GM23338 (cell line): ENCODE data around the gene ADIPOQ. TPM values are rescaled to one million over a fixed set of nuclear protein-coding genes. Genes with fewer than 3 reads are reported as not detected.

Experiments
- ATAC-seq: fragments of 200-7000 bp; cut with Tn5 transposase; 3 replicates; pipeline ENCODE4 v1.9.1; 2020
- DNase-seq: peaks from one replicate; pipeline ENCODE4 v3.0.0-alpha.2; 2015; ENCODE audit warnings: low spot score
- H2AFZ ChIP-seq: fragments of 200-600 bp; sonication (generic); 2 replicates; pipeline ENCODE4 v1.8.0; 2016; ENCODE audit warnings: antibody characterized with exemption, mild to moderate bottlenecking, moderate library complexity
- H3F3A ChIP-seq: fragments of 200-600 bp; sonication (generic); replicated peaks from 2 replicates; pipeline ENCODE4 v1.8.0; 2017; ENCODE audit warnings: antibody characterized with exemption, mixed run types, low read depth
- H3K27ac ChIP-seq: fragments of 200-600 bp; sonication (generic); 2 replicates; pipeline ENCODE4 v1.6.1; 2016; ENCODE audit warnings: low read depth
- H3K27me3 ChIP-seq: fragments of 200-600 bp; sonication (generic); 2 replicates; pipeline ENCODE4 v1.8.0; 2016; ENCODE audit warnings: mild to moderate bottlenecking, mixed run types, moderate library complexity; ENCODE audit not compliant: insufficient read depth
- H3K36me3 ChIP-seq: fragments of 200-600 bp; sonication (generic); 2 replicates; pipeline ENCODE4 v1.8.0; 2016; ENCODE audit warnings: mild to moderate bottlenecking; ENCODE audit not compliant: insufficient read depth
- H3K4me1 ChIP-seq: fragments of 200-600 bp; sonication (generic); 2 replicates; pipeline ENCODE4 v1.8.0; 2016; ENCODE audit warnings: mild to moderate bottlenecking, moderate library complexity; ENCODE audit not compliant: insufficient read depth
- H3K4me2 ChIP-seq: fragments of 200-600 bp; sonication (generic); 2 replicates; pipeline ENCODE4 v1.7.1; 2017; ENCODE audit warnings: mixed run types
- H3K4me3 ChIP-seq: fragments of 200-600 bp; sonication (generic); 2 replicates; pipeline ENCODE4 v1.6.1; 2016; ENCODE audit warnings: mixed run types
- H3K79me2 ChIP-seq: fragments of 200-600 bp; sonication (generic); replicated peaks from 2 replicates; pipeline ENCODE4 v1.8.0; 2017; ENCODE audit warnings: mild to moderate bottlenecking; ENCODE audit not compliant: insufficient read depth
- H3K9me2 ChIP-seq: fragments of 200-600 bp; sonication (generic); 2 replicates; pipeline ENCODE4 v1.8.0; 2017; ENCODE audit not compliant: insufficient read depth
- H4K20me1 ChIP-seq: fragments of 200-600 bp; sonication (generic); replicated peaks from 2 replicates; pipeline ENCODE4 v1.8.0; 2017; ENCODE audit warnings: mild to moderate bottlenecking; ENCODE audit not compliant: insufficient read depth
- H3K27ac Mint-ChIP-seq: 2 replicates; pipeline ENCODE4 v1.8.0; 2020; ENCODE audit warnings: inconsistent platforms, mild to moderate bottlenecking, moderate library complexity, mixed read lengths
- H3K27me3 Mint-ChIP-seq: 3 replicates; pipeline ENCODE4 v1.8.0; 2022; ENCODE audit warnings: low read depth, mild to moderate bottlenecking, moderate library complexity, mixed read lengths, inconsistent platforms; ENCODE audit not compliant: insufficient read depth, poor library complexity
- H3K36me3 Mint-ChIP-seq: 3 replicates; pipeline ENCODE4 v1.8.0; 2021; ENCODE audit warnings: low read depth, mild to moderate bottlenecking, inconsistent platforms, moderate library complexity, mixed read lengths
- H3K4me1 Mint-ChIP-seq: 3 replicates; pipeline ENCODE4 v1.8.0; 2020; ENCODE audit warnings: mild to moderate bottlenecking, inconsistent platforms, mixed read lengths
- H3K4me3 Mint-ChIP-seq: 3 replicates; pipeline ENCODE4 v1.8.0; 2021; ENCODE audit warnings: moderate library complexity, mild to moderate bottlenecking, inconsistent platforms, mixed read lengths
- H3K9me3 Mint-ChIP-seq: 3 replicates; pipeline ENCODE4 v1.8.0; 2020; ENCODE audit warnings: moderate library complexity, mild to moderate bottlenecking, inconsistent platforms, mixed read lengths
- CREB1 ChIP-seq: fragments of 250-450 bp; sonication (Bioruptor Pico); IDR thresholded peaks from 2 replicates; pipeline ENCODE4 v1.5.0; 2020; ENCODE audit warnings: low read depth, mild to moderate bottlenecking, moderate library complexity
- EZH2 ChIP-seq: fragments of 200-600 bp; sonication (generic); IDR thresholded peaks from one replicate; pipeline ENCODE4 v1.8.0; 2017; ENCODE audit warnings: antibody characterized with exemption, mild to moderate bottlenecking, low read depth; ENCODE audit not compliant: unreplicated experiment
- EZH2phosphoT487 ChIP-seq: fragments of 200-600 bp; sonication (generic); IDR thresholded peaks from one replicate; pipeline ENCODE4 v1.8.1; 2018; ENCODE audit warnings: antibody characterized with exemption; ENCODE audit not compliant: unreplicated experiment
- JUNB ChIP-seq: IDR thresholded peaks from one replicate; pipeline ENCODE4 v1.6.1; 2016; ENCODE audit warnings: antibody characterized with exemption; ENCODE audit not compliant: unreplicated experiment
- NANOG ChIP-seq: IDR thresholded peaks from 2 replicates; pipeline ENCODE4 v1.6.1; 2016; ENCODE audit warnings: antibody characterized with exemption, borderline replicate concordance
- POLR2AphosphoS5 ChIP-seq: IDR thresholded peaks from 2 replicates; pipeline ENCODE4 v1.6.1; 2016; ENCODE audit warnings: antibody characterized with exemption, low read depth
- ZNF114 ChIP-seq: fragments of 250-450 bp; sonication (Bioruptor Pico); IDR thresholded peaks from 2 replicates; pipeline ENCODE4 v1.5.0; 2020; ENCODE audit warnings: mild to moderate bottlenecking, moderate library complexity
- ZNF331 ChIP-seq: fragments of 250-450 bp; sonication (Bioruptor Pico); IDR thresholded peaks from 2 replicates; pipeline ENCODE4 v1.5.0; 2020; ENCODE audit warnings: low read depth, mild to moderate bottlenecking, moderate library complexity
- polyA plus RNA-seq: library from polyadenylated mRNA; unstranded; fragments of >200 nt; fragmentation: Nextera tagmentation; extraction: Ambion mirVana; gene quantifications from 2 replicates; pipeline ENCODE4 v1.2.1, GENCODE V29; 2016
- total RNA-seq: library from RNA; depleted of rRNA; stranded (reverse); fragments of >200 nt; shearing (Covaris generic); gene quantifications from 2 replicates; pipeline ENCODE4 v1.2.3, GENCODE V29; 2014
- TF ChIP-seq, protein P1 (sequence below): fragments of 250-450 bp; sonication (Bioruptor Pico); IDR thresholded peaks from 2 replicates; pipeline ENCODE4 v1.5.0; 2020; ENCODE audit warnings: mild to moderate bottlenecking, moderate library complexity
- TF ChIP-seq, protein P2 (sequence below): IDR thresholded peaks from 2 replicates; pipeline ENCODE4 v1.6.1; 2016; ENCODE audit warnings: antibody characterized with exemption
- TF ChIP-seq, protein P3 (sequence below), 2 experiments: fragments of 200-600 bp in 1 of 2; sonication (generic) in 1 of 2; conservative IDR thresholded peaks; 2 replicates each; pipeline versions ENCODE4 v1.5.1 to v1.6.1; 2016 to 2017; ENCODE audit warnings: antibody characterized with exemption in 2 of 2, low read depth in 2 of 2, mild to moderate bottlenecking in 2 of 2, moderate library complexity in 1 of 2
- TF ChIP-seq, protein P4 (sequence below): IDR thresholded peaks from one replicate; pipeline ENCODE4 v1.6.1; 2018; ENCODE audit warnings: antibody characterized with exemption; ENCODE audit not compliant: unreplicated experiment

Gene ADIPOQ
- total and polyA plus RNA-seq, 2 experiments from 2014 or later, result not detected

DNA sequence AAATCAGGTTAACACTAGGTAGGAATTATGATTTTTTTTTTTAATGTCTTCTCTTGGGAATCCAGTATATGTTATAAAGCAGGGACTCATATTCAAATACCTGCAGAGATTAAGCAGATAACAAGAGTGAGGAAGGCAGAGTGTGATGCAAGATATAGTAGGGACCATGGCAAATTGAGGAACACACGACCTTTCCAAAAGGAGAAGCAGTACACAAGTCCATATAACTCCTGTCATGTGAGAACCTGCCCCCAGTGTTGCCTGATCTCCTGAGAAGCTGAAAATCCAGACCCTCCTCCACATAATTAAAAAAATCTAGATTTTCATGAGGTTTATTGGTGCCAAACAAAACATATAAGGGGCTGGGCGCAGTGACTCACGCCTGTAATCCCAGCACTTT is 39.8 kb upstream of the ADIPOQ start:
- Histone ChIP-seq H3K4me2 (no peak overlapping the region), H3K4me3 (no peak overlapping the region), H4K20me1 (peaks cover 13% of the 10 kb centered on the region), H2AFZ (no peak overlapping the region), H3K27me3 (no peaks in the 10 kb centered on the region), H3K36me3 (peaks cover 62% of the 10 kb centered on the region), H3K4me1 (peaks cover 14% of the 10 kb centered on the region; the same call in 1 of the 2 replicates), H3K79me2 (peaks cover 36% of the 10 kb centered on the region), H3K27ac (no peak overlapping the region), H3K9me2 (no peaks in the 10 kb centered on the region), H3F3A (peaks cover 15% of the 10 kb centered on the region)
- TF ChIP-seq ZNF114 (CRISPR knock-in tag) (no peak), POLR2AphosphoS5 (no peak), CREB1 (CRISPR knock-in tag) (no peak), JUNB (no peak), ZNF331 (CRISPR knock-in tag) (no peak), EZH2phosphoT487 (no peak), EZH2 (no peak), NANOG (no peak)
- TF ChIP-seq, protein P1, sequence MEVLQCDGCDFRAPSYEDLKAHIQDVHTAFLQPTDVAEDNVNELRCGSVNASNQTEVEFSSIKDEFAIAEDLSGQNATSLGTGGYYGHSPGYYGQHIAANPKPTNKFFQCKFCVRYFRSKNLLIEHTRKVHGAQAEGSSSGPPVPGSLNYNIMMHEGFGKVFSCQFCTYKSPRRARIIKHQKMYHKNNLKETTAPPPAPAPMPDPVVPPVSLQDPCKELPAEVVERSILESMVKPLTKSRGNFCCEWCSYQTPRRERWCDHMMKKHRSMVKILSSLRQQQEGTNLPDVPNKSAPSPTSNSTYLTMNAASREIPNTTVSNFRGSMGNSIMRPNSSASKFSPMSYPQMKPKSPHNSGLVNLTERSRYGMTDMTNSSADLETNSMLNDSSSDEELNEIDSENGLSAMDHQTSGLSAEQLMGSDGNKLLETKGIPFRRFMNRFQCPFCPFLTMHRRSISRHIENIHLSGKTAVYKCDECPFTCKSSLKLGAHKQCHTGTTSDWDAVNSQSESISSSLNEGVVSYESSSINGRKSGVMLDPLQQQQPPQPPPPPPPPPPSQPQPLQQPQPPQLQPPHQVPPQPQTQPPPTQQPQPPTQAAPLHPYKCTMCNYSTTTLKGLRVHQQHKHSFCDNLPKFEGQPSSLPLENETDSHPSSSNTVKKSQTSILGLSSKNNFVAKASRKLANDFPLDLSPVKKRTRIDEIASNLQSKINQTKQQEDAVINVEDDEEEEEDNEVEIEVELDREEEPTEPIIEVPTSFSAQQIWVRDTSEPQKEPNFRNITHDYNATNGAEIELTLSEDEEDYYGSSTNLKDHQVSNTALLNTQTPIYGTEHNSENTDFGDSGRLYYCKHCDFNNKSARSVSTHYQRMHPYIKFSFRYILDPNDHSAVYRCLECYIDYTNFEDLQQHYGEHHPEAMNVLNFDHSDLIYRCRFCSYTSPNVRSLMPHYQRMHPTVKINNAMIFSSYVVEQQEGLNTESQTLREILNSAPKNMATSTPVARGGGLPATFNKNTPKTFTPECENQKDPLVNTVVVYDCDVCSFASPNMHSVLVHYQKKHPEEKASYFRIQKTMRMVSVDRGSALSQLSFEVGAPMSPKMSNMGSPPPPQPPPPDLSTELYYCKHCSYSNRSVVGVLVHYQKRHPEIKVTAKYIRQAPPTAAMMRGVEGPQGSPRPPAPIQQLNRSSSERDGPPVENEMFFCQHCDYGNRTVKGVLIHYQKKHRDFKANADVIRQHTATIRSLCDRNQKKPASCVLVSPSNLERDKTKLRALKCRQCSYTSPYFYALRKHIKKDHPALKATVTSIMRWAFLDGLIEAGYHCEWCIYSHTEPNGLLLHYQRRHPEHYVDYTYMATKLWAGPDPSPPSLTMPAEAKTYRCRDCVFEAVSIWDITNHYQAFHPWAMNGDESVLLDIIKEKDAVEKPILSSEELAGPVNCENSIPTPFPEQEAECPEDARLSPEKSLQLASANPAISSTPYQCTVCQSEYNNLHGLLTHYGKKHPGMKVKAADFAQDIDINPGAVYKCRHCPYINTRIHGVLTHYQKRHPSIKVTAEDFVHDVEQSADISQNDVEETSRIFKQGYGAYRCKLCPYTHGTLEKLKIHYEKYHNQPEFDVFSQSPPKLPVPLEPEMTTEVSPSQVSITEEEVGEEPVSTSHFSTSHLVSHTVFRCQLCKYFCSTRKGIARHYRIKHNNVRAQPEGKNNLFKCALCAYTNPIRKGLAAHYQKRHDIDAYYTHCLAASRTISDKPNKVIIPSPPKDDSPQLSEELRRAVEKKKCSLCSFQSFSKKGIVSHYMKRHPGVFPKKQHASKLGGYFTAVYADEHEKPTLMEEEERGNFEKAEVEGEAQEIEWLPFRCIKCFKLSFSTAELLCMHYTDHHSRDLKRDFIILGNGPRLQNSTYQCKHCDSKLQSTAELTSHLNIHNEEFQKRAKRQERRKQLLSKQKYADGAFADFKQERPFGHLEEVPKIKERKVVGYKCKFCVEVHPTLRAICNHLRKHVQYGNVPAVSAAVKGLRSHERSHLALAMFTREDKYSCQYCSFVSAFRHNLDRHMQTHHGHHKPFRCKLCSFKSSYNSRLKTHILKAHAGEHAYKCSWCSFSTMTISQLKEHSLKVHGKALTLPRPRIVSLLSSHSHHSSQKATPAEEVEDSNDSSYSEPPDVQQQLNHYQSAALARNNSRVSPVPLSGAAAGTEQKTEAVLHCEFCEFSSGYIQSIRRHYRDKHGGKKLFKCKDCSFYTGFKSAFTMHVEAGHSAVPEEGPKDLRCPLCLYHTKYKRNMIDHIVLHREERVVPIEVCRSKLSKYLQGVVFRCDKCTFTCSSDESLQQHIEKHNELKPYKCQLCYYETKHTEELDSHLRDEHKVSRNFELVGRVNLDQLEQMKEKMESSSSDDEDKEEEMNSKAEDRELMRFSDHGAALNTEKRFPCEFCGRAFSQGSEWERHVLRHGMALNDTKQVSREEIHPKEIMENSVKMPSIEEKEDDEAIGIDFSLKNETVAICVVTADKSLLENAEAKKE, result no peak
- TF ChIP-seq, protein P2, sequence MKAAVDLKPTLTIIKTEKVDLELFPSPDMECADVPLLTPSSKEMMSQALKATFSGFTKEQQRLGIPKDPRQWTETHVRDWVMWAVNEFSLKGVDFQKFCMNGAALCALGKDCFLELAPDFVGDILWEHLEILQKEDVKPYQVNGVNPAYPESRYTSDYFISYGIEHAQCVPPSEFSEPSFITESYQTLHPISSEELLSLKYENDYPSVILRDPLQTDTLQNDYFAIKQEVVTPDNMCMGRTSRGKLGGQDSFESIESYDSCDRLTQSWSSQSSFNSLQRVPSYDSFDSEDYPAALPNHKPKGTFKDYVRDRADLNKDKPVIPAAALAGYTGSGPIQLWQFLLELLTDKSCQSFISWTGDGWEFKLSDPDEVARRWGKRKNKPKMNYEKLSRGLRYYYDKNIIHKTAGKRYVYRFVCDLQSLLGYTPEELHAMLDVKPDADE, result no peak
- TF ChIP-seq, protein P3, sequence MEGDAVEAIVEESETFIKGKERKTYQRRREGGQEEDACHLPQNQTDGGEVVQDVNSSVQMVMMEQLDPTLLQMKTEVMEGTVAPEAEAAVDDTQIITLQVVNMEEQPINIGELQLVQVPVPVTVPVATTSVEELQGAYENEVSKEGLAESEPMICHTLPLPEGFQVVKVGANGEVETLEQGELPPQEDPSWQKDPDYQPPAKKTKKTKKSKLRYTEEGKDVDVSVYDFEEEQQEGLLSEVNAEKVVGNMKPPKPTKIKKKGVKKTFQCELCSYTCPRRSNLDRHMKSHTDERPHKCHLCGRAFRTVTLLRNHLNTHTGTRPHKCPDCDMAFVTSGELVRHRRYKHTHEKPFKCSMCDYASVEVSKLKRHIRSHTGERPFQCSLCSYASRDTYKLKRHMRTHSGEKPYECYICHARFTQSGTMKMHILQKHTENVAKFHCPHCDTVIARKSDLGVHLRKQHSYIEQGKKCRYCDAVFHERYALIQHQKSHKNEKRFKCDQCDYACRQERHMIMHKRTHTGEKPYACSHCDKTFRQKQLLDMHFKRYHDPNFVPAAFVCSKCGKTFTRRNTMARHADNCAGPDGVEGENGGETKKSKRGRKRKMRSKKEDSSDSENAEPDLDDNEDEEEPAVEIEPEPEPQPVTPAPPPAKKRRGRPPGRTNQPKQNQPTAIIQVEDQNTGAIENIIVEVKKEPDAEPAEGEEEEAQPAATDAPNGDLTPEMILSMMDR (conservative IDR thresholded peaks at IDR 0.05; ENCODE audit: low read depth in 2 of 2), result no peak
- TF ChIP-seq, protein P4, sequence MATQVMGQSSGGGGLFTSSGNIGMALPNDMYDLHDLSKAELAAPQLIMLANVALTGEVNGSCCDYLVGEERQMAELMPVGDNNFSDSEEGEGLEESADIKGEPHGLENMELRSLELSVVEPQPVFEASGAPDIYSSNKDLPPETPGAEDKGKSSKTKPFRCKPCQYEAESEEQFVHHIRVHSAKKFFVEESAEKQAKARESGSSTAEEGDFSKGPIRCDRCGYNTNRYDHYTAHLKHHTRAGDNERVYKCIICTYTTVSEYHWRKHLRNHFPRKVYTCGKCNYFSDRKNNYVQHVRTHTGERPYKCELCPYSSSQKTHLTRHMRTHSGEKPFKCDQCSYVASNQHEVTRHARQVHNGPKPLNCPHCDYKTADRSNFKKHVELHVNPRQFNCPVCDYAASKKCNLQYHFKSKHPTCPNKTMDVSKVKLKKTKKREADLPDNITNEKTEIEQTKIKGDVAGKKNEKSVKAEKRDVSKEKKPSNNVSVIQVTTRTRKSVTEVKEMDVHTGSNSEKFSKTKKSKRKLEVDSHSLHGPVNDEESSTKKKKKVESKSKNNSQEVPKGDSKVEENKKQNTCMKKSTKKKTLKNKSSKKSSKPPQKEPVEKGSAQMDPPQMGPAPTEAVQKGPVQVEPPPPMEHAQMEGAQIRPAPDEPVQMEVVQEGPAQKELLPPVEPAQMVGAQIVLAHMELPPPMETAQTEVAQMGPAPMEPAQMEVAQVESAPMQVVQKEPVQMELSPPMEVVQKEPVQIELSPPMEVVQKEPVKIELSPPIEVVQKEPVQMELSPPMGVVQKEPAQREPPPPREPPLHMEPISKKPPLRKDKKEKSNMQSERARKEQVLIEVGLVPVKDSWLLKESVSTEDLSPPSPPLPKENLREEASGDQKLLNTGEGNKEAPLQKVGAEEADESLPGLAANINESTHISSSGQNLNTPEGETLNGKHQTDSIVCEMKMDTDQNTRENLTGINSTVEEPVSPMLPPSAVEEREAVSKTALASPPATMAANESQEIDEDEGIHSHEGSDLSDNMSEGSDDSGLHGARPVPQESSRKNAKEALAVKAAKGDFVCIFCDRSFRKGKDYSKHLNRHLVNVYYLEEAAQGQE, result no peak
- Mint-ChIP-seq H3K27me3 (no peaks in the 10 kb centered on the region), H3K4me1 (peaks cover 6% of the 10 kb centered on the region; the same call in 2 of the 3 replicates), H3K36me3 (peaks cover 68% of the 10 kb centered on the region), H3K4me3 (no peak overlapping the region), H3K9me3 (no peaks in the 10 kb centered on the region), H3K27ac (no peak overlapping the region)
- ATAC-seq, result no peak
- no peak for DNase-seq
